Hematopoietic multipotent progenitor cell treated with erythropoietin and hydrocortisone succinate and interleukin-3 and kit ligand, for 8 days (in vitro differentiated cells): ENCODE measurements around the gene GGT5.
"Not testable (repeated sequence)": the region's sequence is repeated elsewhere in the genome, so short reads cannot be mapped to it uniquely, and the experiment has no call there.

ENCODE experiments used
- DNase-seq: peaks from one replicate; pipeline ENCODE4 v3.0.0-alpha.2; 2015

Gene GGT5, protein sequence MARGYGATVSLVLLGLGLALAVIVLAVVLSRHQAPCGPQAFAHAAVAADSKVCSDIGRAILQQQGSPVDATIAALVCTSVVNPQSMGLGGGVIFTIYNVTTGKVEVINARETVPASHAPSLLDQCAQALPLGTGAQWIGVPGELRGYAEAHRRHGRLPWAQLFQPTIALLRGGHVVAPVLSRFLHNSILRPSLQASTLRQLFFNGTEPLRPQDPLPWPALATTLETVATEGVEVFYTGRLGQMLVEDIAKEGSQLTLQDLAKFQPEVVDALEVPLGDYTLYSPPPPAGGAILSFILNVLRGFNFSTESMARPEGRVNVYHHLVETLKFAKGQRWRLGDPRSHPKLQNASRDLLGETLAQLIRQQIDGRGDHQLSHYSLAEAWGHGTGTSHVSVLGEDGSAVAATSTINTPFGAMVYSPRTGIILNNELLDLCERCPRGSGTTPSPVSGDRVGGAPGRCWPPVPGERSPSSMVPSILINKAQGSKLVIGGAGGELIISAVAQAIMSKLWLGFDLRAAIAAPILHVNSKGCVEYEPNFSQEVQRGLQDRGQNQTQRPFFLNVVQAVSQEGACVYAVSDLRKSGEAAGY

DNA sequence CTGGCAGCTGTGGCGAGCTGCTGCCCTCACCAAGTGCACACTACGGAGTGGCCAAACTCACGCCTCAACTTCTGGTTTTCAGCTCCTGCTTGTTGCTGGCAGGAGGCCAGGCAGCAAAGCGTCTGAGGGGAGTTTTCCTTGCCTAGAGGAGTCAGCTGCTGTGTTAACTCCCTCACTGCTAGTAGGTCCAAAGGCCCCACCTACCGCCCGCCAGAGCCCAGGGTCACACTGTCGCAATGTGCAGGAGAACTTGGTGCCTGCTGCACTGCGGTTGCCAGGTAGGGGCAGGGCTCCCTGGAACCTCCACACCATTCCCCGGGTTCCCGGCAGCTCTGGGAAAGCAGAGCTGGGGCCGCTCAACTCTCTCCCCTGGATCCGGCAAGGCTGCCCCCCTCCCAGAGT is at the start of gene GGT5:
Gene GGT5 (minus strand): TSS at position 53 of the 402 bp plus-strand sequence. CDS start 357 bp downstream, outside the sequence.
- DNase-seq, result not testable (repeated sequence)

GRCh38 chr22:24292202-24292830 is 47.4 kb upstream of the GGT5 start:
- DNase-seq, result not testable (repeated sequence)

DNA sequence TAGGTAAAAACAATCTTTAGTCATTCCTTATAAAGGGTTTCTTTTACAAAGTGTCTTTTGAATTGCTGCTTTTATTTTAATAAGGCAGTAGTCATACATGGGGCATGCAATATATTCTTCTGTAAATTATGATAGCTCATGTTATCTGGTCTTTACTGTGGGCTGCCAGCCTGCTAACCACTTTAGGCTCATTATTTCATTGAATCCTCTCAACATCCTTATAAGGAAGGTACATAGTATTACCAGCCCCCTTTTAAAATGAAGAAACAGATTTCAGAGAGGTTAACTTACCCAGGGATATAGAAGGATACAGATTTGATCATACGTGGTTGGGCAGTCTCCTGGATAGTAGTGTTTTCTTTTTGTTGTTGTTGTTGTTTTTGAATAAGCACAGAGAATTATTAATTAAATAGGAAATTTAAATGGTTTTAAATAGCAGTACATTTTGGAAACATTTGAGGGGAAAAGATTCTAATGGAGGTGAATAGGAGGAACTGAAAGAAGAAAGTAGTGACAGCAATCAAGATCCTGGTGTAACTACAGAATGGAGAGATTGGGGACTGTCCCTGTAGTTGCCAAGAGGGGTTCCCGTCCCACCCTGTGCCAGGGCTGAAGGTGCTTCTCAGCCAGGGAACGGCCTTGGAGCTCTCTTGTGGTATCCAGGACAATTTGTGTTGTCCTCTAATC is 46.8 kb upstream of the GGT5 start:
- no peak for DNase-seq

DNA sequence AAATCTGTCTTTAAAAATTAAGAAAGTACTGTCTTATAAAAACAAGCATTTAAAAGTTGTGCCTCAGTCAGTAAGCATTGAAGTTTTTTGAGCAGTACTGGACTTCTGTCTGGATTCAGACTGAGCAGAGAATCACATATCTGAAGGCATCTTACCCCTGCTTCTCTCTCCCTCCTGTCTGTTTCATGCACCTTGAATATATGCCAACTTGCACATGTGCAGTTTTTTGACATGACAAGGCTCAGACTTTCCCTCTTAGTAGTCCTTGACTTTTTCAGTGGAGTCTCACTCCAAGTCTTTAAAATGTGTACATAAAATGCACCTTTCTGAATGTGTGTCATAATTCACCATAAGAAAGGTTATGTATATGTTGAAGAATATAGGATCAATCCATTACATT is 45.6 kb upstream of the GGT5 start:
- DNase-seq, result peak; percentile 52

DNA sequence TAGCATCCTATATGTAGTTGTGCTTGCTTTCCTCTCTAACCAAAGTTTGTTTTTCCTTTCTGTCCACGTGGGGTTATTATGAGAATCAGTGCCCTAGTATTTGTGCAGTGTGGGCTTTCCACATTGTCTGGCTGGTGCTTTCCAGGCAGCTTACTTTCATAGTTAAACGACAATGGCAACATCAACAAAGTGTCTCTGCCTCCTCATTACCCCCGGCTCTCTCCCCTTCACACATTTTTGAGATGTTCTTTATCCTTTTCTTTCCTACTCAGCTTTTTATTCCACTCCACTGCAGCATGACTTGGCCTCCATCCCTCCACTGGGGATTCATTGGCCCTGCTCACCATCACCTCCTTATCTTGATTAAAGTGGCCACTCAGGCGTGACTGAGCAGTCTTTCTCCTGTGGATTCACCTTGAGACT is 44.9 kb upstream of the GGT5 start:
- no peak for DNase-seq

DNA sequence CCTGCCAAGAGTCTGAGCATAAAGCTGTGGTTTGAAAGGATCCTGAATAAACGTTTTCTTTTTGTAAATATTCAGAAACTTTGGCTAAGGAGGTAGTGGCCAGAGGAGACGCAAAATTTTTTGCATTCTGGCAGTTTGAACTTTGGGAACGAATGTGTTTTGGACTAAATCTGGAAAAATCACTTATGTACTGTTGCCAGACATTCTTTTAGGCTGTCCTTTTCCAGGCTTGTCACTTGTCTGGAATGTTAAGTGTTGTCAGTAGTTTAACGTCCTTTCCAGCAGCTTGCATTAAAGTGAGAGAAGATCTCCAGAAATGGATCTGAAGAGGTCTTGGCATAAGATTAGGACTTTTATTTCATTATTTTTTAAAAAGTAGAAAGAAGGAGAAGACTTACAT is 44.2 kb upstream of the GGT5 start:
- DNase-seq, result no peak

DNA sequence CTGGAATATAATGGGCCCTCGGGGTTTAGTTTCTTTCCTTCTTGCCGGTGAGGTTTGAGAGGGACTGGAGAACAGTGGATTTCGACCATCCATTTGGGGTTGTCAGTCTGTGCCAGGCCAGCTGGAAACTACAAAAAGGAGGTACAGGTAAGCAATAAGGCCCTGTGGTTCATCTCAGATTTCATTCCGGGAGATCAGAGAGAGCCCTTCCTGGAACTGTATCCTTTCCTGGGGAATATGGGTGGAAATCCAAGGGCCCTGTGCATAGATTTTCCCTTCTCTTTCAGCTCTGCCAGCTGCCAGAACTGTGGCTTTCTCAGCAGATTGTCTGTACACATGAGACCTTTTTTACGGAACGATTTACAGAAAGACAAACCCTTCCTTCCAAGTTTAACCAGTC is 42.9 kb upstream of the GGT5 start:
- DNase-seq, result not testable (repeated sequence)

GRCh38 chr22:24287212-24287611 is 42.3 kb upstream of the GGT5 start:
- DNase-seq, result not testable (repeated sequence)

DNA sequence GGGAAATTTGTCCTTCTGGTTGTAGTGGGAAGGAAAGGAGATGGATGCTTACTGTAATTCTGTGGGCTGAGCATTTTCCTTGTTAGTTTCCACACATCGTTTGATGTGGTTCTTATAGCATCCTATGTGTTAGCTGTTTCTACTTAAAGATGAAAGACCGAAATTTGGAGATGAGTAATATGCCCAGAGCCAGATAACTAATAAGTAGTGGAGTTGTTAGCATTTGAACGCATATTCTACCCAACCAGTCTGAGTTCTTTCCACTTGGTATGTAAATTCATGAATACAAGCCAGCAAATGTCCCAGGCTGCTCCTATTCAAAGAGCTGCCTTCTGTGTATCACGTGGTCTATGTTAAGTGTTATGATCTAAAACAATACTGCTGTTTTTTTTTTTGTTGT is 40.4 kb upstream of the GGT5 start:
- no peak for DNase-seq

DNA sequence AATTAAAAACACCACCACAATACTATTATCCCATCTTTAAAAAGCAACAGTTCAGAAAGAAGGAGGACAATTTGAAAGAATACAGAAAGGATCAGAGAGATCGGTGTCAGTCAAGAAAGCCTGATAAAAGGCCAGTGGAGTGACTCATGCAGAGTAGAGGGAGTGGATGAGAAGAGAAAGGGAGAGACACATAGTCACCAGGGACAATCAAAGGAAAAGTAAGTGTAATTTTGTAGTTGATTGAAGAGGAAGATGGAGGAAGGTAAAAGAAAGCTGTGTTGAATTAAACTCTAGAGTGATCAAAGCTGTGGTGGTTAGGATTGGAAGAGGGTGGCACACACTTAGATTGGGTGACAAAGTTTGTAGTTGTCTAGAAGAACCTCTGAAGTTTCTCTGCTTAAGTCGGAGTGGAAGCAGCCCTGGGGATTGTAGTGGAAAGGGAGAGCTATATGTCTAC is 39.9 kb upstream of the GGT5 start:
- peak; percentile 50 for DNase-seq

GRCh38 chr22:24282401-24282800 is 37.5 kb upstream of the GGT5 start:
- DNase-seq, result no peak

DNA sequence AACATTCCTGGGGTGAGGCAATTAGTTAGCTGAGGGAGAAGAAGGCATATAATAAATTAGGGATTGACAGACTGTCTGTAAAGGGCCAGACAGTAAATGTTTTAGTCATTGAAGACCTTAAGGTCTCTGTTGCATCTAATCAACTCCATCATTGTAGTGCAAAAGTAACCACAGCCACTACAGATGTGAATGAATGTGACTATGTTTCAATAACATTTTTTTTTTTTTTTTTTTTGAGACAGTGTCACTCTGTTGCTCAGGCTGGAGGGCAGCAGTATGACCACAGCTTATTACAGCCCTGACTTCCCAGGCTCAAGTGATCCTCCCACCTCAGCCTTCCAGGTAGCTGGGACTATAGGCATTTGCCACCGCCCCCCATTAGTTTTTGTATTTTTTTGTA is 35.5 kb upstream of the GGT5 start:
- DNase-seq, result not testable (repeated sequence)

GRCh38 chr22:24274696-24275405 is 30.0 kb upstream of the GGT5 start:
- DNase-seq, result not testable (repeated sequence)

- DNase-seq, result not testable (repeated sequence)
These were observed 29.0 kb upstream of the GGT5 start for GRCh38 chr22:24273906-24274305.

GRCh38 chr22:24273031-24273430 is 28.1 kb upstream of the GGT5 start:
- not testable (repeated sequence) for DNase-seq

DNA sequence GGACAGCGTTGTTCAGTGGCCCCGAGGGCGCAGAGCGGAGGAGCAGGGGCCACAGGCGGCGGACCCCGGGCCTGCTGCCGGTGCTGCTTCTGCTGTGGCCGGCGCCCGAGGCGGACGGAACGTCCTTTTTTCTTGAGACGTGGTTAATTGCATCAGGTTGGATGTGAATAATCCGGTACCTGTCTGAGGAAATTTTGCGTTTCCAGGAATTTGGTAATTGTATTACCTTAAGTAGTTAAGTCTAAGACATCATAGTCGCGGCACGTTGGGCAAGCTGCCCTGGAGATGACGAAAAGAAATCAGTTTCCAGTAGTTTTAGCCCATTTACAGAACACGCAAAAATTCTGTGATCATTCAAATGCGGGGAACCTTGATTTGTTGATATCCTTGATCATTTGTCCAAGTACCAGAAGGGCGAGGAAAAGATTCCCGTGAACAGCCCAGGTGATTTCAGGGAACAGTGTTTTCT is 26.5 kb upstream of the GGT5 start:
- DNase-seq, result peak; percentile 14

DNA sequence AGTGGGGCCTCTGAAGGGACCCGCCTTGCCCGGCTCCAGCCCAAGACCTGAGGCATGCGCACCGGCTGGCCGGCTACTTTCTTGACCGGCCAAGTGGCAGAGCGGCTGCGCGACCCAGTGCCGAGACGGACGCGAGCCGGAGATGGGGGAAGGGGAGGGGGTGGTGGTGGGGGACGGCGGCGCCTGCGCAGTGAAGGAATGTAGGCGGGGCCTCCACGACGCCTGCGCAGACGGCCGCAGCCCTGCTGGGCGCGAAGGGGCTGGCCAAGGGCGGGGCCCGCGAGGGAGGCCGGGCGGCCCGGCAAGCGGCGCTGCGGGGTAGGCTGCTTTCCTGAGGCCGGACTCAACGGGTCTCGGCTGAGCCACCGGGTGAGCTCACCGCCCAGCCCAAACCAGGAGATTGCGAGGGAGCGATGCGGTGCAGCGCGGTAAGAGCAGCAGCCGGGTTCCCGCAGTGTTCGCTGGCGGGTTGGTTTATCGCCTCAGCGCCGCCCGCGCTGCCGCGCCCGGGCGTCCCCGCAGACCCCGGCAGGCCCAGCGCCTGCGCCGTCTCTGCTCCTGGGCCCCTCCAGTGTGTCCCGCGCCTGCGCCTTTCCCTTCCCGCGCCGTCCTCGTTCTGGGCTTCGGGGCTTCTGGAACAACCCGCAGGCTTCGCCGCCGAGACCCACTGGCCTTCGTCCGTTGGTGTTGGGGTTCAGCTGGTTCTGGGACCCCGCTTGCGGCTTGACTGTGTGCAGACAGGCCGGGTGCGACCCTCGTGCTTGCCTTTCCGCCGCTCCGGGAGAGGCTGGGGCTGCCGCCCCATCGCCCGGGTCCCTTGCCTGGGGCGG is 25.9 kb upstream of the GGT5 start, which contains the start of gene SPECC1L:
Gene SPECC1L (plus strand): TSS at position 276 of the 830 bp plus-strand sequence. CDS start 31,401 bp downstream, outside the sequence.
- DNase-seq, result peak; percentile 88

DNA sequence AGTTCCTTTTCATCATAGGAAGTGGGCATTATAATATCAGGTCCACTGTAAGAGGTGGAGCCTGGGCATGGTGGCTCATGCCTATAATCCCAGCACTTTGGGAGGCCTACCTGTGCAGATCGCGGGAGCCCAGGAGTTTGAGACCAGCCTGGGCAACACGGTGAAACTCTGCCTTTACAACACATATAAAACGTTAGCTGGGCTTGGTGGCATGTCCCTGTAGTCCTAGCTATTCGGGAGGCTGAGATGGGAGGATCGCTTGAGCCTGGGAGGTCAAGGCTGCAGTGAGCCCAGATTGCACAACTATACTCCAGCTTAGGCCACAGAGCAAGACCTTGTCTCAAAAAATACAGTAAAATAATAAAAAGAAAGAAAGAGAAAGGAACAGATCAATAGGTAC is 21.6 kb upstream of the GGT5 start:
- DNase-seq, result not testable (repeated sequence)

GRCh38 chr22:24265734-24266133 is 20.9 kb upstream of the GGT5 start:
- DNase-seq, result no peak

DNA sequence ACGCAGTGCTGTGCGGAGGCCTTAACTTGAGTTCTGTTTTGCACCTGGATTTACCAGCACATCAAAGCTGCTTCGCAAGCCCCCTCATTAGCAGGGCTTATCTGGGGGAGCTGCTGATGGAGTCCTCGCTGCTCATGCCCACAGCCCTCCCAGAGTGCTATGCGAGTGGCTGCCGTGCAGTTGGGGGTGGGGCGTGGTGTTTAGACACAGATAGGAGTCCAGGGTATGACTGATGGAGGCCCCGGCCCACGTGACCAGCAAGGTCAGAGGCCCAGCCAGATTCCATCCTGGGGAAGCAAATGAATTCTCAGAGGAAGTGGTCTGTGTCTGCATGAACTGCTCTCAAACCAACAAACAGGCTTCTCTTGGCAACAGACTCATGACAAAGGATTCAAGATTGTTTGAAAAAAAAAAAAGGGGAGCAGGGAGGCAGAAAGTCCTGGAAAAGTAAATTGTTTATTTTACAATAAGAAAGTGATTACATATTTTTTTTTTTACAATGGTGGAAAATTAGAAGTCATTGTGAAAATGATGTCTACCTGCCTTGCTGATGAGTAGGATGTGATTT is 19.5 kb upstream of the GGT5 start:
- DNase-seq, result not testable (repeated sequence)

GRCh38 chr22:24263479-24263878 is 18.6 kb upstream of the GGT5 start:
- not testable (repeated sequence) for DNase-seq
